ENCODE data around the gene FLACC1.
A peak's percentile ranks its signal among the peaks of the same experiment; 100 is the strongest.

The FLACC1 gene, protein sequence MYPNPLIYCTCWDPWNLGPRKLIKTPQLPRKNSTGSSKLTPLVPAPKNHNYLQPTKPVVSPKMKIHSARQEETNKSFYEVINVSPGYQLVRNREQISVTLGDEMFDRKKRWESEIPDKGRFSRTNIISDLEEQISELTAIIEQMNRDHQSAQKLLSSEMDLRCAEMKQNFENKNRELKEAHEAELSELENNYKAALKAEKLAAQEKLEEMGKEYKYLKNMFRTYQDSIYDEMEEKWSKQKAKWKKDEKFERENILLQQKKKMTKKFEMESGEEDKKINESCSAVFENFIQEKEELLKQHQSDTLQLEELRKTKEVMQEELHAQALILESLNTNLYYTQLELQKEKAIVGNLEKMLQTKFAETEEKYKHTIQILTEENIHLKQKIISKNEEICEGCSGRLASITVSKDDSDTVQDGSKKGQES

DNA sequence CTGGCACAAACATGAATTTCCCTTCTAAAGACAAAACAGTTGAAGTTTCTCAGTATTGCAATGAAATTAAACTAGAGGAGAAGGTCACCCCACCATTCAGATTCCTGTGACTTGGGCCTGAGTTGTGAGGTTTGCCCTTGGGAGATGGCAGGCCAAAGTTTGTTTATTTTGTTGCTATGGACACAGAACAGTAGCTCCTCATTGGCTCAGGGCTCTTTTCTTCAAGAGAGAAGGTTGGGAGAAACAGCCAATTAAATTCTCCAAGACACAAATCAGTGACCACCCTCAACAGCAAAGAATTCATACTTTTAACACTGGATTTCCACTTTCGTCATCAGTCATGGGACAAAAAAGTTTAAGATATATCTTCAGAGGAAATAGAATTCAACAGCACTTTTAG is at the start of gene FLACC1:
FLACC1 (minus strand) TSS at position 125 of the 400 bp plus-strand sequence. CDS start 5,941 bp downstream, outside the sequence.
- H3K9ac ChIP-seq (ENCODE audit: low read length) = no peak within 1 kb of the TSS
- H3K27ac ChIP-seq (ENCODE audit: low read depth, low read length) = no peak within 1 kb of the TSS
- peak within 1 kb of the TSS in 1 of 2 donors; percentile 31 for H3K4me3 ChIP-seq (ENCODE audit: low read depth in 1 of 2, low read length in 2 of 2)
- H3K4me1 ChIP-seq (ENCODE audit: insufficient read depth, low read length) = peaks cover 6% of the 10 kb centered on the region
- H3K36me3 ChIP-seq (ENCODE audit: insufficient read depth, low read length) = peaks cover 7% of the 10 kb centered on the region
- no peaks in the 10 kb centered on the region for H3K9me3 ChIP-seq (ENCODE audit: low read length)
- H3K27me3 ChIP-seq (ENCODE audit: control insufficient read depth in 1 of 2, insufficient read depth in 2 of 2, low read length in 2 of 2) = no peaks in the 10 kb centered on the region

DNA sequence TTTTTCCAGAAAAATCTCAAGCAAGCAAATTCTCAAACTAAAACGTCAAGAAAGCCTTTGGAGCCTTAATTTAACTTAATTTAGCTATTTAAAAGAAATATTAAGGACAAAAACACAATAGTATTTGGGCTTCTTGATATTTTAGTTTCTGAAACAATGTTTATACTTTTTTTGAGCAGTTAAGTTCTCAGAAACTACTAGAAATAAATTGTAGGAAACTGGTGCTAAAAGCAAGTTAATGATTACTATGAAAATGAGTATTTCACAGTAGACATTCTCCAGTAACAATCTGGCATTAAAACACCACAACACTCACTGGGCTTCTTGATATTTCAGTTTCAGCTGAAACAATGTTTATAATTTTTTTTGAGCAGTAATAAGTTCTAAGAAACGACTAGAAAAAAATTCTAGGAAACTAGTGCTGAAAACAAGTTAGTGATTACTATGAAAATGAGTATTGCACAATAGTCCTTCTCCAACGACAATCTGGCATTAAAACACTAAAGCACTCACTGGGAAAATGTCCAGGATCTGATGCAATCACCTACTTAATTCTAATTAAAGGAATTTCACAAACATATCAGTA is 49.0 kb upstream of the FLACC1 start:
- Histone ChIP-seq H3K9me3 (ENCODE audit: low read length) (no peaks in the 10 kb centered on the region), H3K9ac (ENCODE audit: low read length) (no peak overlapping the region), H3K4me1 (ENCODE audit: insufficient read depth, low read length) (peaks cover 39% of the 10 kb centered on the region), H3K27ac (ENCODE audit: low read depth, low read length) (no peak overlapping the region), H3K4me3 (ENCODE audit: low read depth in 1 of 2, low read length in 2 of 2) (no peak overlapping the region), H3K36me3 (ENCODE audit: insufficient read depth, low read length) (no peaks in the 10 kb centered on the region), H3K27me3 (ENCODE audit: control insufficient read depth in 1 of 2, insufficient read depth in 2 of 2, low read length in 2 of 2) (no peaks in the 10 kb centered on the region)

DNA sequence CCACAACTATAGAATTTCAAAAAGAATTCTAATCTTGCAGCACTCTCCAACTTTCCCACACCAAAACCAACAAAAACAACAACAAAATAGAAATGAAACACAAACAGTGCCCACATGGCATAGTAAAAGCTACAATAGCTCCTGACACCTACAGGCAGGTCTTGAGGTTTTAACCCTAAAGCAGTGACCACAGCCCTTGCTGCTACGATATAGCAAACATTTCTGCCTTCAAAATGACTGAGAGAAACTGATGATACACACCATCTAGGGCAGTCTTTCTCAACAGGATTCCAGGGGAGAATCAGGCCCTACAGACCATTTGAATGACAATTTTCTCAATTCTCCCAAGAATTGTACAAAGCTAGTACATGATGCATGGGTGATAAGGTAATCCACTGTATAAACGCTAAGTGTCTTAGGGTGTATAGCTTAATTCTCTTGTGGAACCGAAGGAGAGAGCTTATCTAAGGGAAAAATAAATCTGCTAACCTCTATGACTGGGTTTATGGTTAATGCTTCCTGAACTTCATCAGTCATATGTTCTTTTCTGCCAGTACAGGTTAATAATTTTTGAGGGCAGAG is 47.6 kb upstream of the FLACC1 start:
- H3K4me3 ChIP-seq (ENCODE audit: low read depth in 1 of 2, low read length in 2 of 2) = no peak overlapping the region
- H3K27me3 ChIP-seq (ENCODE audit: control insufficient read depth in 1 of 2, insufficient read depth in 2 of 2, low read length in 2 of 2) = no peaks in the 10 kb centered on the region
- peaks cover 39% of the 10 kb centered on the region for H3K4me1 ChIP-seq (ENCODE audit: insufficient read depth, low read length)
- no peaks in the 10 kb centered on the region for H3K9me3 ChIP-seq (ENCODE audit: low read length)
- no peak overlapping the region for H3K9ac ChIP-seq (ENCODE audit: low read length)
- H3K27ac ChIP-seq (ENCODE audit: low read depth, low read length) = no peak overlapping the region
- no peaks in the 10 kb centered on the region for H3K36me3 ChIP-seq (ENCODE audit: insufficient read depth, low read length)

DNA sequence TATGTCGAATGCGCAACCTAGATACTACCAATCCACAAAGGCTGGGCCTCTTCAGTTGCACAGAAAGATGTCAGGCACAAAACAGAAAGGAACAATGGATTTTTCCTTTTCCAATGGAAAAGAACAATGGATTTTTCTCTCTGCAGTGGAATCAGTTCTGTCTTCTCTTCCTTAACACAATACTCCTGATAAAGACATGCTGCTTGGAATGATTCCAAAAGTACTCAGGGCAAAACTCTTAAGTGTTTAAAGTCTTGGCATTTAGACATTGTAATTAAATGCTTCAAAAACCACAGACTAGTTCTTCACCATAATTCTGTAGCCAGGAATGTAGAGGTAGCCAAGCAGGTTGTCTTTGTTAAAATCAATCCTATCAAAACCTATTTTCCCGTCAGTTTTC is 46.7 kb upstream of the FLACC1 start:
- no peak overlapping the region for H3K9ac ChIP-seq (ENCODE audit: low read length)
- H3K36me3 ChIP-seq (ENCODE audit: insufficient read depth, low read length) = no peaks in the 10 kb centered on the region
- H3K27me3 ChIP-seq (ENCODE audit: control insufficient read depth in 1 of 2, insufficient read depth in 2 of 2, low read length in 2 of 2) = no peaks in the 10 kb centered on the region
- no peak overlapping the region for H3K4me3 ChIP-seq (ENCODE audit: low read depth in 1 of 2, low read length in 2 of 2)
- H3K4me1 ChIP-seq (ENCODE audit: insufficient read depth, low read length) = peaks cover 39% of the 10 kb centered on the region
- H3K27ac ChIP-seq (ENCODE audit: low read depth, low read length) = no peak overlapping the region
- H3K9me3 ChIP-seq (ENCODE audit: low read length) = no peaks in the 10 kb centered on the region

DNA sequence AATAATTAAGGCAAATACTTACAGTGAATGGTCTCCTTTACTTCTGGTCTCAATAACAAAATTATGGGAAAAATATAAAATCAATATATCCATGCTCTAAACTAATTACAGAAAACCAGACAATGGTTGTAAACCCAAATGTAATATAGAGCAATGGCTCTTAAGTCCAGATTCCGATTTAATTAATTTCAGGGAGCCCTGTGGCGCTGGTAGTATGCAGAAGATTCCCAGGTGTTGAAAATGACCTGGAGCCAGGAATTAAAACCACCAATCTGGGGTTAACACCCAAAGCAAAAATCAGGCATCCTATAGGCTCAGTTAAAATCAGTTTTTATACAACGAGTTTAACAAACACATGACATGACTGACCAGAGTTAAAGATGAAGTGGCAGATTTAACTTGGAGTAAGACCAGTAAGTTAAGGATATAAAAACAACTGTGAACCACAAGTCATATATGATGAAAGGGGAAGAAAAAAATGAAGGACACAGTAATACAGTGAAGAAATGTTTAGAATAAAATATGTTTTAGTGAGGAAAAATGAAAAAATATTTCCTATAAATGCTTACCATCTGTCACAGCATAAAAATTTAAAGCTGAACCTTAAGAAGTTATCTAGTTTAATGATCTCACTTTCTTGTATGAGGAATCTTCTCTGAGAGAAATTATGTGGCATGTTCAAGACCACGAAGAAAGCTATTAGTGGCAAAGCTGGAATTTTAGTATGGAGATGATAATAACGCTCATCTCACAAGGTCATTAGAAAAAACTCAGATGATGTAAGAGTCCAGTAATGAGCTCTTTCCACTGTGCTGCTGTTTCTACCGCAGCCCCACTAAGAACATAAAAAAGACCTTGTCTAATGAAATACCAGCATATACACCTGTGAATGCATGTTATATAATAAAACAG is 45.8 kb upstream of the FLACC1 start:
- Histone ChIP-seq H3K4me3 (ENCODE audit: low read depth in 1 of 2, low read length in 2 of 2) (no peak overlapping the region), H3K4me1 (ENCODE audit: insufficient read depth, low read length) (peaks cover 39% of the 10 kb centered on the region), H3K36me3 (ENCODE audit: insufficient read depth, low read length) (peaks cover 3% of the 10 kb centered on the region), H3K9ac (ENCODE audit: low read length) (no peak overlapping the region), H3K27me3 (ENCODE audit: control insufficient read depth in 1 of 2, insufficient read depth in 2 of 2, low read length in 2 of 2) (no peaks in the 10 kb centered on the region), H3K9me3 (ENCODE audit: low read length) (no peaks in the 10 kb centered on the region), H3K27ac (ENCODE audit: low read depth, low read length) (no peak overlapping the region)

DNA sequence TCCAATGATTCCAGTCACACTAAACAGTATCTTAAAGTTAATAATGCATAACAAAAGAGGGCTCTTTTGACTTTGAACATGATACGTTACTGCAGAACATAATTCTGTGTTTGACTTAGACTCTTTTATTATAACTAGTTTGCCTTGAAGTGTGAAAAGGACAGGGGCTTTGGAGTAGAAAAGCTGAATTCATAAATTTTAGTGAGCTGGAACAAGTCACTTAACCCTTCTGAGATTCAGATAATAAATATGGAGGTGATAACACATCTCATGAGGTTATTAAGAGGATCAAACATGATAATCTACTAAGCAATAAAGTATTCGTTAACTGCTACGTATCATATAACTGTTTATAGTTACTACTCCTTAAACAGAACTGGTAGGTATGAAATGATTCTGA is 44.7 kb upstream of the FLACC1 start:
- Histone ChIP-seq H3K9ac (ENCODE audit: low read length) (no peak overlapping the region), H3K27ac (ENCODE audit: low read depth, low read length) (no peak overlapping the region), H3K4me3 (ENCODE audit: low read depth in 1 of 2, low read length in 2 of 2) (no peak overlapping the region), H3K27me3 (ENCODE audit: control insufficient read depth in 1 of 2, insufficient read depth in 2 of 2, low read length in 2 of 2) (no peaks in the 10 kb centered on the region), H3K36me3 (ENCODE audit: insufficient read depth, low read length) (peaks cover 7% of the 10 kb centered on the region), H3K9me3 (ENCODE audit: low read length) (no peaks in the 10 kb centered on the region), H3K4me1 (ENCODE audit: insufficient read depth, low read length) (peaks cover 38% of the 10 kb centered on the region)

DNA sequence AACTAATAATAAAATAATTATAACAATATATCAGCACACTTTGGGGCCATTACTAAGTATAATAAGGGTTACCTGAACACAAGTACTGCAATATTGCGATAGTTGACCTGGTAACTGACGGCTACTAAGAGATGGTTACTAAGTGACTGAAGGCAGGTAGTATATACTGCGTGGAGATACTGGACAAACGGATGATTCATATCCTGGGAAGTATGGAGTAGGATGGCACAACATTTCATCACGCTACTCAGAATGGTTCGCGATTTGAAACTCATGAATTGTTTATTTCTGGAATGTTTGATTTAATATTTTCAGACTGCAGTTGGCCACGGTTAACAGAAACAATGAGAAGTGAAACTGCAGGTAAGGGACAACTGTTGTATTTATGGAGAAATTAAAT is 39.5 kb upstream of the FLACC1 start:
- H3K4me1 ChIP-seq (ENCODE audit: insufficient read depth, low read length) = no peaks in the 10 kb centered on the region
- no peak overlapping the region for H3K4me3 ChIP-seq (ENCODE audit: low read depth in 1 of 2, low read length in 2 of 2)
- no peaks in the 10 kb centered on the region for H3K27me3 ChIP-seq (ENCODE audit: control insufficient read depth in 1 of 2, insufficient read depth in 2 of 2, low read length in 2 of 2)
- peaks cover 43% of the 10 kb centered on the region for H3K36me3 ChIP-seq (ENCODE audit: insufficient read depth, low read length)
- H3K9ac ChIP-seq (ENCODE audit: low read length) = no peak overlapping the region
- no peaks in the 10 kb centered on the region for H3K9me3 ChIP-seq (ENCODE audit: low read length)
- no peak overlapping the region for H3K27ac ChIP-seq (ENCODE audit: low read depth, low read length)

DNA sequence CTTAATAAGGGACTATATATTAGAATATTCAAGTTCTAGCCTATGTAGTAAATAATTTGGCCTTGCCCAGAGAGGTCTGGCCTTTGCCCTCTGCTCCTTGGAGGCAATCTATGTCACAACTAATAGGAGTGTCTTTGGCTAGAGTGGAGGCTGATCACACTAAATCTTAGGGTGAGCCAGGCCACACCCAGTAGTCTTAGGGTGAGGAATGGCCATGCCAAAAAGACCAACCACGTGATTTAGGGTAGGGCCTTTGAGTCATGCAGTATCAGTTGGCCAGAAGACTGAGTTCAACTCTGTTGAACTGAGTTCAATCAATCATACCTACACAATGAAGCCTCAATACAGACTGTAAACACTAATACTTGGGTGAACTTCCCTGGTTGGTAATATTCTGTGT is 26.0 kb upstream of the FLACC1 start:
- no peaks in the 10 kb centered on the region for H3K27me3 ChIP-seq (ENCODE audit: control insufficient read depth in 1 of 2, insufficient read depth in 2 of 2, low read length in 2 of 2)
- peaks cover 15% of the 10 kb centered on the region for H3K4me1 ChIP-seq (ENCODE audit: insufficient read depth, low read length)
- no peak overlapping the region for H3K4me3 ChIP-seq (ENCODE audit: low read depth in 1 of 2, low read length in 2 of 2)
- no peak overlapping the region for H3K9ac ChIP-seq (ENCODE audit: low read length)
- peaks cover 44% of the 10 kb centered on the region for H3K36me3 ChIP-seq (ENCODE audit: insufficient read depth, low read length)
- H3K9me3 ChIP-seq (ENCODE audit: low read length) = no peaks in the 10 kb centered on the region
- no peak overlapping the region for H3K27ac ChIP-seq (ENCODE audit: low read depth, low read length)

DNA sequence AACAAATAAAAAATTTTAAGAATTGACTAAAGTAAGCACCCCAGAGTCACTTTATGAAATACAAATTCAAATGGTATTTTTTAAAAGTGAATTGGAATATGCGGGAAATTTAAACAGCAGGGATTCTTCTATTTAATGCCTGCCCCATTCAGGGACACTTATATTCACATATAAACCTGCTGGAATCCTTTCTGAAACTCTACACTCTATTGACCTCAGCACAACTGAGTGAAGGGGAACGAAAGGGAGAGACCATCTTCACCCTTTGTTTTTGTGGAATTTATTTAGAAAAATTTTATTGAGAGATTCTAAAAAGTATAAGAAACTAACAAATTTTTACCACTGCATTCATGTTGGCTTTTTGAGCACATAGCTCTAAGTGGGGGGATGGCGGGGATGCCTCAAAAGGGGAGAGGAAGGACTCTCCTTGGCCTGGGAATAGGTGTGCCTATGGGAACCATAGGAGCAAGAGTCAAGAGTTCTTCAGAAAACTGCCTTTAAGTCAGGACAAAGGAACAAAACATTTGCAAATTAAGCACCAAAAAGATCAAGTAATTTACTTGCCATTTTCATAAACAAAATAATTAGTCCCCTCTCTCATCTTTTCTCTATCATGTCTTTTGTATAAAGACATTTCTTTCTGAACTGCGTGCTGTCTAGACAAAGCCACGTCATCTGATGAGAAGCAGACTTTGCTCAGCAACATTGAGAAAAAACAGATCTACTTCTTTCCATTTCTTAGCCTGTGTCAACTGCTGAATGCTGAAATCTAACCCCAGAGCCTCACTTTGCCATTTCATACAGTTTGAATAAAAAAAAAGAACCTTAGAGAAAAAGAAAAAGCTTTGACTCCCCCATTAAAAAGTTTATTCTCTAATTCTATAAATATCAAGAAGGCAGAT is 21.6 kb upstream of the FLACC1 start:
- H3K27ac ChIP-seq (ENCODE audit: low read depth, low read length) = peak overlapping the region; percentile 36
- H3K4me1 ChIP-seq (ENCODE audit: insufficient read depth, low read length) = peaks cover 26% of the 10 kb centered on the region
- H3K9me3 ChIP-seq (ENCODE audit: low read length) = no peaks in the 10 kb centered on the region
- no peak overlapping the region for H3K9ac ChIP-seq (ENCODE audit: low read length)
- no peaks in the 10 kb centered on the region for H3K27me3 ChIP-seq (ENCODE audit: control insufficient read depth in 1 of 2, insufficient read depth in 2 of 2, low read length in 2 of 2)
- H3K36me3 ChIP-seq (ENCODE audit: insufficient read depth, low read length) = peaks cover 25% of the 10 kb centered on the region
- H3K4me3 ChIP-seq (ENCODE audit: low read depth in 1 of 2, low read length in 2 of 2) = no peak overlapping the region

DNA sequence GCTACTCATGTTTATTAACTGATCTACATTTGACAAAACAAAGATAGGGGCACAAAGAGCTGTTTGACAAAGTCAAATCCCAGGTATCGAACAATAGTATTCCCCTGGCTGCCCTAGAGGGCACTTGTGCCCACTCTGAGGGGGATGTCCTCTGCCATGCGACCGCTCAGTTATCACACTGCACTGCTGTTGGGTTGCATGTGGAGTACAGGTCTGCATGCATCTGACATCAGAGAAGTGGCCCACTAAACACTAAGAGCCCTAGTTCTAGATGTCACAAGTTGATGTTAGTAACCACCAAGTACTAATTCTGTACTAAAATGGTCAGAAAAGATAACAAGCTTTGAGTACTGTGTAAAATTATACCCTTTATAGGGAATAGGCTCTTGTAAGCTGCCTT is 20.1 kb upstream of the FLACC1 start:
- Histone ChIP-seq H3K36me3 (ENCODE audit: insufficient read depth, low read length) (peaks cover 11% of the 10 kb centered on the region), H3K27ac (ENCODE audit: low read depth, low read length) (no peak overlapping the region), H3K27me3 (ENCODE audit: control insufficient read depth in 1 of 2, insufficient read depth in 2 of 2, low read length in 2 of 2) (no peaks in the 10 kb centered on the region), H3K9me3 (ENCODE audit: low read length) (no peaks in the 10 kb centered on the region), H3K9ac (ENCODE audit: low read length) (no peak overlapping the region), H3K4me1 (ENCODE audit: insufficient read depth, low read length) (peaks cover 26% of the 10 kb centered on the region), H3K4me3 (ENCODE audit: low read depth in 1 of 2, low read length in 2 of 2) (no peak overlapping the region)

Measured in muscle layer of colon (tissue), 2 donors.